ENCODE results near the gene NFKB1.

The NFKB1 gene

GRCh38 chr4:102500352-102500695 lies 835 bp upstream of the NFKB1 start:
- peak; percentile 38 for ATAC-seq
- peak; percentile 47 for DNase-seq

- DNase-seq: no peak
- ATAC-seq: peak; percentile 38
Observed at GRCh38 chr4:102501447-102501696, 213 bp downstream of the NFKB1 start.

DNA sequence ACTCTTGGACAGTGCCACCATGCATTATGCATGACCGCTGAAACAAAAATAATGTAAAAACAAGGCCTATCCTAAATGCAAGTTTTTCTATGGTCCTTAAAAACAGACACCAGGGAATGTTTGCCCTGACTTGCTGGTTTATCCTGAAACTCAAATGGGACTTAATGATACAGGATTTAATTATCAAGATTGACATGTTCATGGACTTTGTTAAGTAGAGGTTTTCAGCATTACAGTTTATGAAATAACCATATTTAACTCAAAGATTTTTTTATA lies 1.3 kb downstream of the NFKB1 start:
- DNase-seq (no peak), ATAC-seq (no peak)

DNA sequence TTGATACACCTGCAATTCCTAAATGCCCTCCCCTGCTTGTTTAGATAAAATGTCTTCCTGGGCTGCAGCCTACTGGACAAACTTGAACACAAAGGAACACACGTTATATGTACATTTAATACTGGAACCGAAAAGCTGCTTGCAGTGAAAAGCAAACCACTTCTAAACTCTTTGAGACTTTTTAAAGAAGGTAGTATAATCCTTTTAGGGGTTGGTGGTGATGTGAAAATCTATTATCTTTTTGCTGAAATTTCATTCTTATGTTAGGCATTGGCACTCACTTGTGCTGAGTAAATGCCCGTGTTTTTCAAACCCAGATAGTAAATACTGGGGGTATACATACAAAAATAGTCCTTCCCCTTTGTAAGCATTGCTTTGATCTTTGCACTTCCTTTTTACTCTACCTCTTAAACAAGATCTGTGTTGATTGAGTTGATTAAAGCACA lies 2.2 kb downstream of the NFKB1 start:
- ATAC-seq (no peak), DNase-seq (no peak)

GRCh38 chr4:102503831-102504786 lies 3.0 kb downstream of the NFKB1 start:
- ATAC-seq (no peak), DNase-seq (no peak)

- no peak for DNase-seq
- no peak for ATAC-seq
Observed at GRCh38 chr4:102504941-102505340, 3.8 kb downstream of the NFKB1 start.

- ATAC-seq (no peak), DNase-seq (no peak)
Observed at GRCh38 chr4:102505708-102506107, 4.5 kb downstream of the NFKB1 start.

GRCh38 chr4:102506523-102506922 lies 5.4 kb downstream of the NFKB1 start:
- no peak for ATAC-seq
- no peak for DNase-seq

DNA sequence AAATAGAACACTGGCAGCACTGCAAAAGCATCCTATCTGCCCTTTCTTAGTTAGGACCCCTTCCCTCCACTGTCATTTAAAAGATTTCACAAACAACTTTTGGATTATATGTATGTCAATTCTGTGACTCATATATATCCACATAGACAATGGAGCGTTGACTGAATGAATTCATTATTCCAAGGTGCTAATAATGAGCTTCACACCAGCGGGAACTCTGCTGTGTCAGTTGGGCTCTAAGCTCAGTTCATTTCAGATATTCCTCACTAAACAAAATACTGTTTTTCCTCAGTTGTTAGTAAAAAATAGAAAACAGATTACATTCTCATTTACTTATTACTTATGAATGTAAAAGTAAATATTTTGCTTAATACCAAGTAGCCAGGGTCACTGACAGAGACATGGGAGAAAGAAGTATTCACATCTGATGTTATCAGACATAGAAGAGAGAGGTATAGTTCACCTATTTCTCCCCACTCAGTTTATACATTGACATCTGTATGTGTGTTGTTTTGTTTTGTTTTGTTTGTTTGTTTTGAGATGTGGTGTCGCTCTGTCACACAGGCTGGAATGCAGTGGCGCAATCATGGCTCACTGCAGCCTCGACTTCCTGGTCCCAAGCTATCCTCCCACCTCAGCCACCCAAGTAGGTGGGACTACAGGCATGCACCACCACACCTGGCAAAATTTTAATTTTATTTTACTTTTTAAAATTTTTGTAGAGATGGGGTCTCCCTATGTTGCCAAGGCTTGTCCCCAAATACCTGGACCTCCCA lies 10.9 kb downstream of the NFKB1 start:
- ATAC-seq (no peak), DNase-seq (no peak)

DNA sequence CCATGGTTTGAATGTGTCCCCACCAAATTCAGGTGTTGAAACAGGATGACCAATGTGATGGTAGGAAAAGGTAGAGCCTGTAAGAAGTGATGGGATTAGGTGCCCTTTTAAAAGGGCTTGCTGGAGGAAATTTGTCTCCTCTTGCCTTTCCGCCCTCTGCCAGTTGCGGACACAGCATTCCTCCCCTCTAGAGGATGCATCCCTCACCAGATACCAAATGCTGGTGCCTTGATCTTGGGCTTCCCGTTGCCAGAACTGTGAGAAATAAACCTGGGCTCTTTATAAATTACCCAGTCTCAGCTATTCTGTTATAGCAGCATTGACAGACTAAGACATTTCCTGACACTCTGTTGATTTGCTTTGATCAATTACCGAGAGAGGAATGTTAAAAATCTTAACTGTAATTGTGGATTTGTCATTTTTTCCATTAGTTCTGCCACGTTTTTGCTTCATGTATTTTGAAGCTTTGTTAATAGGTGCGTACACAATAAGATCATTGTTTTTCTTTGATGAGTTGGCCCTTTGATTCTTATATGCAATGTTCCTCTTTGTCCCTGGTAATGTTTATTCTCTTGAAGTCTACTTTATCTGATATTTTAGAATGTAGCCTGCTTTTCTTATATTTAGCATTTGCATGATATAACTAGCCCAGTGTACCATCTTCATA lies 13.3 kb downstream of the NFKB1 start:
- DNase-seq: no peak
- ATAC-seq: no peak

DNA sequence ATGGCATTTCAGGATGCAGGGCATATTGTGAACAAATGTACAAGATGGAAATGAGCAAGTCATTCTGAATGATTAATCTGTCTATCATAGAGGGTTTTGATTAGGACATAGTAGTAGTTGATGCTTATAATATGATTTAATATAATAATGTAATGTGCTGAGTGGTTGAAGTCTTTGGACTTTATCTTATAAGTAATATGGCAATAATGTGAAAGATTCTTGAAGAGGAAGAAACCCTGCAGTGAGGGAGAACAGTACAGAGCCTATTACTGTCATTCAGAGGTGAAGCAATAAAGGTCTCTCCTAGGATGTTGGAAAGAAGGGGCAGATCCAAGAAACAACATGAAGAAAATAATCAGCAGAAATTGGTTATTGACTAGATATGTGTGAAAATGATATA lies 16.6 kb downstream of the NFKB1 start:
- DNase-seq (no peak), ATAC-seq (no peak)

DNA sequence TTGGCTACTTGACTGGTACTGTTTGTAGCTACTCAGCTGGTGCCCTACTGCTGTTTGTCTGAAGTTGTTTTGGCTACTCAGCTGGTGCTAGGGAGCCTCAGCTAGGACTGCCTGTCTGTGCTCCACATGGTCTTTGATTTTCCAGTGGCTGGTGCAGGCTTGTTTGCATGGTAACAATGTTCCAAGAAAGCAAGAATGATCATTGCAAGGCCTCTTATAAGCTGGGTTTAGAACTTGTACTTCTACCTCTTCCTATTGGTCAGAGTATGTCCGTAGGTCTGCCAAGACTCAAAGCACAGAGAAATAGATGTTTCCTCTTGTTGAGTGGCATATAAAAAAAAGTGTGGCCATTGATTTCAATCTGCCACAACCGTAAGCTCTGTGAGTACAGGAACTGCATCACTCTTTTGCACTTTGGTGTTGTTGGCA lies 17.6 kb downstream of the NFKB1 start:
- no peak for DNase-seq
- peak; percentile 38 for ATAC-seq

DNA sequence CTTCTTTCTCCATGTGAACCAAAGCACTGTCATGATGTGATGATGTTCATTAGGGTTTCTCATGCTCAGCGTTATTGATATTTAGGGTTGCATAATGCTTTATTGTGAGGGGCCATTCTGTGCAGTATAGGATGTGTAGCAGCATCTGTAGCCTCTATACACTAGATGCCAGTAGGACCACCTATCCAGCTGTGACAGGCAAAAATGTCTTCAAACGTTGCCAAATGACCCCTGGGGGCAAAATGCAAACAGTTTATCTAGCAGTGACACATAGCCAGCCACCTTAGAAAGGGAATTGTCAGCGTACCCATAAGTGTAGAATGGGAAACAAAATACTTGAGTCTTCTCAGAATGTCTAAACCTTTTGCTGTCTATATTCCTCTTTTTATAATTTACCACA lies 18.8 kb downstream of the NFKB1 start:
- ATAC-seq: no peak
- DNase-seq: no peak

- ATAC-seq (no peak), DNase-seq (no peak)
Observed at GRCh38 chr4:102521570-102521969, 20.4 kb downstream of the NFKB1 start.

DNA sequence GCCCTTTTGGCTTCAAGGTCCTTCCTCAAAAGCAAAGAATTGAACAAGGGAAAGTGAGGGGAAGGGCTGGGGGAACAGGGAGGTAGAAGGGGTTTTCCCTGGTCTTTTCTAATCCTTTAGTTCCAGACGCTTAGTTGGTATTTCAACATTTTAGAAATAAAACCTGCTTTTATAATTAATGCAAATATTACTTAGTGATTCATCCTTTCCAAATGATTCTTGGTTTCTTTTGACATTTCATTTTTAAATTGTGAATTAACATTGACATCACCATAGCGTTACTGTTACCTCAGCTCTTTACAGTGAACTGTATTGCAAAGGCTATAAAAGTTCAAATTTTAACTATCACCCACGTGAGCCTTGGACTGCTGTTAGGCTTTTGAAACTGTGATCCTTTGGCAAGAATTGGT lies 20.9 kb downstream of the NFKB1 start:
- no peak for DNase-seq
- peak; percentile 75 for ATAC-seq

DNA sequence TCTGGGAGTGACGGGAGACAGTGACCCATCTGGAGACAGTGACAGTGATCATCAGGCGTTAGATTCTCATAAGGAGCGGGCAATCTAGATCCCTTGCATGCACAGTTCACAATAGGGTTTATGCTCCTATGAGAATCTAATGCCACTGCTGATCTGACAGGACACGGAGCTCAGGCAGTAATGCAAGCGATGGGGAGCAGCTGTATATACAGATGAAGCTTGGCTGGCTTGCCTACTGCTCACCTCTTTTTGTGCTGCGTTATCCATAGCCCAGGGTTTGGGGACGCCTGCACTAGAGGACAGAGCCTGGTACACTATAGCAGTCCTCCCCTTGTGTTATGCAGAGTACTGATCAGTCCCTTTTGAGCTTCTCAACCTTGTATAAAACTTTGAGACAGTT lies 23.5 kb downstream of the NFKB1 start:
- DNase-seq: no peak
- ATAC-seq: no peak

DNA sequence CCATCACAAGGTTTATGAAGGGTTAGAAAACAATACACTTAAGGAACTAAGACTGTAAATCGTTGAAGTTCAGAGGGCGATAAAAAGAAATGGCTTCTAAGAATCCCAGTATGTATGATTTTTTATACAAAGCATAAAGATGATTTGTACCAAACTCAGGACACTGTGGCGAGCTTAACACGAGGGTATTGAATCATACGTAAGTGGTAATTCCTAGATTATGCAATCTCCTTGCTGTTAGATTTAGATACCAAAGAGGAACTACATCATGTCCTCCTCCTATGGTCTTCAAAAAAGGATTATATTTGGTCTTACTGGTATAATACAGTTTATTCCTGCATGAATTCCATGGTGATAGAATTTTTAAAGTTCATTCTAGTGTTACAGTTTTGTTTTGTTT lies 23.9 kb downstream of the NFKB1 start:
- no peak for DNase-seq

GRCh38 chr4:102525504-102525903 lies 24.3 kb downstream of the NFKB1 start:
- ATAC-seq (no peak), DNase-seq (no peak)

More for the DNA sequence above, 23.9 kb downstream of the NFKB1 start:
- no peak for ATAC-seq

- DNase-seq (no peak), ATAC-seq (no peak)
Observed at GRCh38 chr4:102526532-102526931, 25.4 kb downstream of the NFKB1 start.

- DNase-seq: no peak
- ATAC-seq: peak; percentile 76
Observed at GRCh38 chr4:102527695-102528283, 26.6 kb downstream of the NFKB1 start.

DNA sequence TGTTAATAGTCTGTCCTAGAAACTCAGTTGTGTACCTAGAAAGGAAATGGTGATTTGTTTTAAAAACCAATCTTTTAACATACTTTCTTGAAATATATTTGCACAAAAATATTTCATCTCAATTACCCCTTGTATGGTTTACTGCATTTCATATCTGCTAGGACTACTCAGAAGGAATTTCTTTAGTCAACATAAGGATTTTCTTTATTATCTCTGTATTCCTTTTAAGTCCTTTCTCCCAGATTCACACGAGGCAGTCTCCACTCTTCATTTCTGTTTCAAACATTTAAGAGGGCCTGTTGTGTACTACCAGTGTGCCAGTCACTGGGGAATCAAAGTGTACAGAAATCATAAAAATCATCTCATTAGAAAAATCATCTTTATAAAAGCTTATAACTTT lies 28.8 kb downstream of the NFKB1 start:
- ATAC-seq (no peak), DNase-seq (no peak)

DNA sequence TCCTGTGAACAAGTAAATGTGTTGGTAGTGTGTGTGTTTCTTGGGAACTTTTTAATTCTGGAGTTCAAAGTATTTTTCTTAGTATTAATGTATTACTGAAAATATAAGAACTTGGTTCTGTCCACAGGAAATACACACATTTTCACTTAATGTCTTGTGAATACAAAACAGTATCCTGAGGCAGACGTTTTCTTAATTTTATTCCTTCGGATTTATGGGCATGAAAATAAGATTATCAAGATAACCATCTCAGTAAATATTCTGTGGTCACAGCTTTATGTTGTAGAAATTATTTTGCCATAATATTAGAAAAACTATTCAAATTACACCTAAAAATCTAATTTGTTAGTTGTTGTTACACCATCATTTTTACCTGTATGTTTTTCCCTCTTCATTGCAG lies 29.8 kb downstream of the NFKB1 start:
- ATAC-seq (no peak), DNase-seq (no peak)

- no peak for ATAC-seq
- DNase-seq: no peak
Observed at GRCh38 chr4:102531462-102531861, 30.3 kb downstream of the NFKB1 start.

All from stimulated activated naive CD8-positive, alpha-beta T cell treated with anti-CD3 and anti-CD28 coated beads, Interleukin-15, Interleukin-2, amounts not matched to agents 100 U/mL and 50 U/mL, for 24 hours (primary cell).